ENCODE measurements around the gene DAD1. TPM values are rescaled to one million over a fixed set of nuclear protein-coding genes. Genes with fewer than 3 reads are reported as not detected.

The DAD1 gene
- total RNA-seq, 1 donor, result 564 TPM

DNA sequence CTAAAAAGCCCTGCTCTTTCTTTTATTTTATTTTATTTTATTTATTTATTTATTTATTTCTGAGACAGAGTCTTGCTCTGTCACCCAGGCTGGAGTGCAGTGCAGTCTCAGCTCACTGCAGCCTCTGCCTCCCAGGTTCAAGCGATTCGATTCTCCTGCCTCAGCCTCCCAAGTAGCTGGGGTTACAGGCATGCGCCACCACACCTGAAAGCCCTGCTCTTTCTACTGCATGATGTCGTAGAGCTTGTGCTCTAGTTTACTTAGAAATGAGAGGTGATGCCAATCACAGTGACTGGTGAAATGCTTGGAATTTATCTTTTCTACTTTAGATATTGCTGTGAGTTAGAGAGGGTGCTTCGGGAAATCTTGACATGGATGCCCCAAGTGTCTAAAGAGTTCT, 54.5 kb downstream of the DAD1 start:
- no peak overlapping the region for H3K4me3 ChIP-seq (ENCODE audit: low read depth, low read length)
- TF ChIP-seq, protein P1, sequence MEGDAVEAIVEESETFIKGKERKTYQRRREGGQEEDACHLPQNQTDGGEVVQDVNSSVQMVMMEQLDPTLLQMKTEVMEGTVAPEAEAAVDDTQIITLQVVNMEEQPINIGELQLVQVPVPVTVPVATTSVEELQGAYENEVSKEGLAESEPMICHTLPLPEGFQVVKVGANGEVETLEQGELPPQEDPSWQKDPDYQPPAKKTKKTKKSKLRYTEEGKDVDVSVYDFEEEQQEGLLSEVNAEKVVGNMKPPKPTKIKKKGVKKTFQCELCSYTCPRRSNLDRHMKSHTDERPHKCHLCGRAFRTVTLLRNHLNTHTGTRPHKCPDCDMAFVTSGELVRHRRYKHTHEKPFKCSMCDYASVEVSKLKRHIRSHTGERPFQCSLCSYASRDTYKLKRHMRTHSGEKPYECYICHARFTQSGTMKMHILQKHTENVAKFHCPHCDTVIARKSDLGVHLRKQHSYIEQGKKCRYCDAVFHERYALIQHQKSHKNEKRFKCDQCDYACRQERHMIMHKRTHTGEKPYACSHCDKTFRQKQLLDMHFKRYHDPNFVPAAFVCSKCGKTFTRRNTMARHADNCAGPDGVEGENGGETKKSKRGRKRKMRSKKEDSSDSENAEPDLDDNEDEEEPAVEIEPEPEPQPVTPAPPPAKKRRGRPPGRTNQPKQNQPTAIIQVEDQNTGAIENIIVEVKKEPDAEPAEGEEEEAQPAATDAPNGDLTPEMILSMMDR (IDR thresholded peaks at IDR 0.05; ENCODE audit: insufficient read depth, low read length), result no peak
- no peak for DNase-seq (ENCODE audit: low read depth)

DNA sequence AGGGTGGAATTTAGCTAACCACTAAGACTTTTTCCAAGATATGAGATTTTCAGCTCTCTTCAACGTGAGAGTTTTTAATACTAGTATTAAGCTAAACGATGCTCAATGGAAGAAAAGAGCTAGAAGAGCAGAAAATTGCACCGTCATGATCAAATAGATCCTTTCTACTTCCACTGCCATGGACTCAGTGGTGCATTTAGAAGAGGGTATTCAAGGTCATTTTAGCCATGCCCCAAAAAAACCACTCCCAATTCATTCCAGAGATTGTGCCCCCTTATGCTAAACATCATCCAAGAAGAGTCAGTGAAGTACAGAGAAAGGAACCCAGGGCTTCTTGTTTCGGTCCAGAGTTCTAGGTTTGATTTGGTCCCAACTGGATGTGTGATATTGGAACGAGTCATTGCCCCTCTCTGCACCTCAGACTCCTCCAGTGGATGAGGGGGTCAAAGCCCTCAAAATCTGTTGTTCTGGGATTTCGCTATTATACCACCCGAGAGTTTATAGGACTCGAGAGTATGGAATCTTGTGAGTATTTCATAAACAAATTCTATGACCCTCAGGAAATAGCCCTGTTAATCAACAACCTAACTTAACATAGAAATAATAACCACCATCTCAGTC, 55.2 kb downstream of the DAD1 start:
- TF ChIP-seq, protein P1 (IDR thresholded peaks at IDR 0.05; ENCODE audit: insufficient read depth, low read length), result no peak
- no peak overlapping the region for H3K4me3 ChIP-seq (ENCODE audit: low read depth, low read length)
- DNase-seq (ENCODE audit: low read depth), result no peak

DNA sequence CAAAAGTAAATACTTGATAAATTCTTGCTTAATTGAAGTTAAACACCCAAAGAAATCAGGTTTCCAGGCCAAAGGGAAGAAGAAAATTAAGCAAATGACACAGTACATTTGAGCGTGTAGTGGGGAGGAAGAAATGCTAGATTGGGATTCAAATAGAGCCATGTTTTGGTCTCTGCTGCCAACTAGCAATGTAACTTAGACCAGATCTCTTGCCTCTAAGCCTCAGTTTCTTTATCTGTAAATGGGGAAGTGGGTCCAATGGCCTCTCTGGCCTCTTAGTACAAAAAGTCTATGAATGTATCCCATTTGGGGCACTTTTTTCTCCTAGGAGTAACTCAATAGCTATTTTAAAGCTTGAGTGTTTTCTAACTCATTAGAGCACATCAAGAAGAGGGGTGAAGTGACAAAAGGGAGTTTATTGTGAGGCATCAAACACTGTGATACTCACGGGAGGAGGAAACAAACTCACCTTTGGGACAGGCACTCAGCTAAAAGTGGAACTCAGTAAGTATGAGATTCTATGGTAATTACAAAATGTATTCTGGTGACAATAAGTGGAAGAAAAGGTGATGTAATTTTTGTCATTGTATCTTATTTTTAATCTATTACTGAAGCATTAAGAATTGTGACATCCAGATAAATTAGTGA, 55.8 kb downstream of the DAD1 start:
- TF ChIP-seq, protein P1 (IDR thresholded peaks at IDR 0.05; ENCODE audit: insufficient read depth, low read length), result no peak
- no peak overlapping the region for H3K4me3 ChIP-seq (ENCODE audit: low read depth, low read length)
- DNase-seq (ENCODE audit: low read depth), result no peak

DNA sequence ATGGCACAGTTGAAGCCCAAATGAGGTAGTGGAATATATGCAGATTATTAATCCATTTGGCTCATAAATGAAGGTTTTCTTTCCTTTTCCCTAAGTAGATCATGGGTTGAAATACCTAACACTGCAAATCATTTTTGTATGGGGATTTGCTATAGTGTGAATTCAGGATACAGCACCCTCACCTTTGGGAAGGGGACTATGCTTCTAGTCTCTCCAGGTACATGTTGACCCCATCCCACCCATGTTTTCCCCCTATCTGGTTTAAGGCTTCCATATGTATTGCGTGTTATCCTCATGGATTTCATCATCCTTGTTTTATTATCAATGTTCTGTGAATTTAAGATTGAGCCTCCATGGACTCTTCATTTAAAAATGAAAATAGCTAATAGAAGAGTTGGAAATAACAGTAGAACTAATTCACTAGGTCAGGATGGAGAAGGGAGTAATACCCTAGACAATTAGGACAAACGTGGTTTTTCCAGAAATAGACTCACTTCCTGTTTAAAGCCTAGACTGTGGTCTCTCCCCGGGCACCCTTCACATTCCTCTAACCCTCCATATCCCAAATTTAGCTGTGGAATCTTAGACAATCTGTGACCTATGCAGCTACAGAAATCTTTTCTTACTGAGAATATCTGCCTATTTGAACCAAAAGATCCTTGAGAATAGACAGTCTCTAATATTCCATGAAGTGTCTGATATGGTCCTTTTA, 56.5 kb downstream of the DAD1 start:
- TF ChIP-seq, protein P1 (IDR thresholded peaks at IDR 0.05; ENCODE audit: insufficient read depth, low read length), result no peak
- peak; percentile 46 for DNase-seq (ENCODE audit: low read depth)

DNA sequence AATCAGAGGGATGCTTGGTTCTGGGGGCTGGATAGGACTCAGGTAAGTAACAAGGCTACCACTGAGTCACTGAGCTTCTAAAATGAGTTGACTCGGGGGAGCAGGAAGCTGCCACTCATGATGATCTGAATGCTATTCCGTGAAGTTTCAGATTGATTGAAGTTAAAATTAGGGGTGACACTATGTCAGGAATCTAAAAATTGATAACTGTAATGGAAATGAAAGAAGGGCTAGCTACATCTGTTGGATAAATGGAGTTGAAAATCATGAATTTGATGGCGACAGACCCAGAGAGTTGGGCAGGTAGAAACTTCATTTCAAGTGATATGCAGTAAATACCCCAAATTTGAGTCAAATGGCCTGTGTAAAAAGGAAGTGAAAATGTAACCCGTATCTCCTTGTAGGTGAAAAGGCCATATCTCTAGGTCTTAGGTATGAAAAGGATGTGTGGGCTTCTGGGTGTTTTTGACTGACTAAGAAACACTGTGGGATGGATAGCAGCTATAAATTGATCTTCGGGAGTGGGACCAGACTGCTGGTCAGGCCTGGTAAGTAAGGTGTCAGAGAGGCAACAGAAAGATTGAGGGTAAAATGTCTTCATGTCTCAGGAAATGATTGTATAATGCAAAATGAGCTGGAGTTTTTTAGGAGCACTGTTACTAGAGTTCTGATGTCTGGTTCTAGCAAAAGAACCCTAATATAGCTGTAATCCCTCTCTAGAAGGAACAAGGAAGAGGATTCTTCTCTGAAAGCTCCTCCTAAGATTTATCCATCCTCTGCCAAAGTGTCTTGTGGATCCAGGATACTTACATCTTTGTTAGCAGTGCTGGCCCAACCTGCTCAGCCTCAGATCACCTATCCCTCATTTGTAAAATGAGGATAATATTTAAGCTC, 57.3 kb downstream of the DAD1 start:
- DNase-seq (ENCODE audit: low read depth), result no peak
- TF ChIP-seq, protein P1 (IDR thresholded peaks at IDR 0.05; ENCODE audit: insufficient read depth, low read length), result no peak
- H3K4me3 ChIP-seq (ENCODE audit: low read depth, low read length), result no peak overlapping the region

More for the DNA sequence above, 56.5 kb downstream of the DAD1 start:
- no peak overlapping the region for H3K4me3 ChIP-seq (ENCODE audit: low read depth, low read length)

DNA sequence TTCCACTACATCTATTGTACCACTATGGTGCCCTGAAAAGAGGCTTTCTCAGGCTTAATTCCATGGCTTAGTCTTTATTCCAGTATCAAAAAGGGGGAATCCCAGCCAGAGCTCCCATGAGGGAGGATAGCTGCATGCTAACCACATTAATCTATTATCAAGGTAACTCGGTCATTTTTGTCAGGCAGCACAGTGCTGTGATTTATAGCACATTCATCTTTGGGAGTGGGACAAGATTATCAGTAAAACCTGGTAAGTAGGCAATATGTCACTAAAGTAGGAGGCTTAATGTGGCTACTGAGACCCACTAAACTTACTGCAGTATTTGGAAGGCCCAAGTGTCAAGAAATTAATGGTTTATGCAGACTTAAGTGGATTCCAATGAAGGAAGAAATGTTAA, 58.9 kb downstream of the DAD1 start:
- TF ChIP-seq, protein P1 (IDR thresholded peaks at IDR 0.05; ENCODE audit: insufficient read depth, low read length), result no peak
- H3K4me3 ChIP-seq (ENCODE audit: low read depth, low read length), result no peak overlapping the region
- DNase-seq (ENCODE audit: low read depth), result no peak
